ENCODE results near the gene UBE2F. TPM values are rescaled to one million over a fixed set of nuclear protein-coding genes. Genes with fewer than 3 reads are reported as not detected.
A peak's percentile ranks its signal among the peaks of the same experiment; 100 is the strongest.

UBE2F gene
- total and polyA plus RNA-seq, 2 of the 13 experiments (the other 11 are each of a cell fraction or from before 2014, with no cell fraction given), result 35.4 to 73.1 TPM

DNA sequence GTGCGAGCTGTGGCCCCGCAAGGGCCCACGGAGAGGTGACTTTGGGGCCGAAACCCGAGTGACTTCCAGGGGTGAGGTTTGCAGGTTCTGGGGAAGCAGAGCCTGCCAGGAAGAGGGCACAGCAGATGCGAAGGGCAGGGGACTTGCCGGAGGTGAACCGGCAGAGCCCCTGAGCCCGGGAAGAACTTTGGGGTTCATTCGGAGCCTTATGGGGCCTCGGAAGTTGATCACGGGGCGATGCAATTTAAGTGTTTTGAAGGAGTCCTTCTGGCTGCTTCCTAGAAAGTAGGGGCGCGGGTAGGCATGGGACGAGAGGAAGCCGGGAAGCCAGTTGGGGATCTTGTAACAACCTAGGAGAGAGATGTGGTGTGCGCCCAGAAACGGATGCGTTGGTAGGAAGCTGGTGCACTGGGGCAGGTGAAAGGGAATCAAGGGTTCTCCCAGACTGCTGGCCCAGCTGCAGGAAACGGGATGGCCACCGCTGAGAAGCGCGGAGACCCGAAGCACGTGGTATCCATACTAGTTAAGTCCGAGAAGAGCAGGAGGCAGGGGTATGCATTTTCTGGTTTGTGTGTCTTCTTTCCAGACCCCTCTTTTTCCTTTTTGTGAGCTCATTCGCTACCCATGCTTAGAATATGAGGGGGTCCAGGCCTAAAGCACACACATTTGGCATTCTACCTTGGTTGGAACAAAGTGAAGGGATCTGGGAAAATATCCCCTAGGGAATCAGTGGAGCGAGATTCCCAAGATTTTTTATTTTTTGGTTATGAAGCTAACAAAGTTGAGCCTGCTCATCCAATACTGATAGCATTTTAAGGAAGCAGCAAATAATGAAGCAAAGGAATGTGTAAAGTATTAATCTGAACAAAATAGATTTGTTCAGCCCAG, 94.7 kb downstream of the UBE2F start (continued):
- peak; percentile 6; the same call in 1 of the 2 replicates for TF ChIP-seq MXD4 (CRISPR knock-in tag; IDR thresholded peaks at IDR 0.05)
- TF ChIP-seq HNRNPL (IDR thresholded peaks at IDR 0.05; ENCODE audit: low read depth, low read length), result no peak
- TF ChIP-seq, protein P1, sequence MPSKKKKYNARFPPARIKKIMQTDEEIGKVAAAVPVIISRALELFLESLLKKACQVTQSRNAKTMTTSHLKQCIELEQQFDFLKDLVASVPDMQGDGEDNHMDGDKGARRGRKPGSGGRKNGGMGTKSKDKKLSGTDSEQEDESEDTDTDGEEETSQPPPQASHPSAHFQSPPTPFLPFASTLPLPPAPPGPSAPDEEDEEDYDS (CRISPR knock-in tag; IDR thresholded peaks at IDR 0.05), result 0 out of 2 replicates have a peak, but pooled peaks have one; percentile 22
- TF ChIP-seq, protein P2, sequence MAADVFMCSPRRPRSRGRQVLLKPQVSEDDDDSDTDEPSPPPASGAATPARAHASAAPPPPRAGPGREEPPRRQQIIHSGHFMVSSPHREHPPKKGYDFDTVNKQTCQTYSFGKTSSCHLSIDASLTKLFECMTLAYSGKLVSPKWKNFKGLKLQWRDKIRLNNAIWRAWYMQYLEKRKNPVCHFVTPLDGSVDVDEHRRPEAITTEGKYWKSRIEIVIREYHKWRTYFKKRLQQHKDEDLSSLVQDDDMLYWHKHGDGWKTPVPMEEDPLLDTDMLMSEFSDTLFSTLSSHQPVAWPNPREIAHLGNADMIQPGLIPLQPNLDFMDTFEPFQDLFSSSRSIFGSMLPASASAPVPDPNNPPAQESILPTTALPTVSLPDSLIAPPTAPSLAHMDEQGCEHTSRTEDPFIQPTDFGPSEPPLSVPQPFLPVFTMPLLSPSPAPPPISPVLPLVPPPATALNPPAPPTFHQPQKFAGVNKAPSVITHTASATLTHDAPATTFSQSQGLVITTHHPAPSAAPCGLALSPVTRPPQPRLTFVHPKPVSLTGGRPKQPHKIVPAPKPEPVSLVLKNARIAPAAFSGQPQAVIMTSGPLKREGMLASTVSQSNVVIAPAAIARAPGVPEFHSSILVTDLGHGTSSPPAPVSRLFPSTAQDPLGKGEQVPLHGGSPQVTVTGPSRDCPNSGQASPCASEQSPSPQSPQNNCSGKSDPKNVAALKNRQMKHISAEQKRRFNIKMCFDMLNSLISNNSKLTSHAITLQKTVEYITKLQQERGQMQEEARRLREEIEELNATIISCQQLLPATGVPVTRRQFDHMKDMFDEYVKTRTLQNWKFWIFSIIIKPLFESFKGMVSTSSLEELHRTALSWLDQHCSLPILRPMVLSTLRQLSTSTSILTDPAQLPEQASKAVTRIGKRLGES (CRISPR knock-in tag; IDR thresholded peaks at IDR 0.05; ENCODE audit: borderline replicate concordance), result 0 out of 2 replicates have a peak, but pooled peaks have one; percentile 12
- no peak for TF ChIP-seq GPN1 (CRISPR knock-in tag; IDR thresholded peaks at IDR 0.05; ENCODE audit: borderline replicate concordance)
- 0 out of 2 replicates have a peak, but pooled peaks have one; percentile 52 for TF ChIP-seq ZFP37 (CRISPR knock-in tag; IDR thresholded peaks at IDR 0.05; ENCODE audit: borderline replicate concordance)
- 0 out of 2 replicates have a peak, but pooled peaks have one; percentile 1 for TF ChIP-seq TBX2 (CRISPR knock-in tag; IDR thresholded peaks at IDR 0.05; ENCODE audit: borderline replicate concordance)
- TF ChIP-seq ZMYM2 (CRISPR knock-in tag; IDR thresholded peaks at IDR 0.05), result no peak
- peak; percentile 59; the same call in 1 of the 2 replicates for TF ChIP-seq ZNF761 (CRISPR knock-in tag; conservative IDR thresholded peaks at IDR 0.05)
- TF ChIP-seq, protein P3, sequence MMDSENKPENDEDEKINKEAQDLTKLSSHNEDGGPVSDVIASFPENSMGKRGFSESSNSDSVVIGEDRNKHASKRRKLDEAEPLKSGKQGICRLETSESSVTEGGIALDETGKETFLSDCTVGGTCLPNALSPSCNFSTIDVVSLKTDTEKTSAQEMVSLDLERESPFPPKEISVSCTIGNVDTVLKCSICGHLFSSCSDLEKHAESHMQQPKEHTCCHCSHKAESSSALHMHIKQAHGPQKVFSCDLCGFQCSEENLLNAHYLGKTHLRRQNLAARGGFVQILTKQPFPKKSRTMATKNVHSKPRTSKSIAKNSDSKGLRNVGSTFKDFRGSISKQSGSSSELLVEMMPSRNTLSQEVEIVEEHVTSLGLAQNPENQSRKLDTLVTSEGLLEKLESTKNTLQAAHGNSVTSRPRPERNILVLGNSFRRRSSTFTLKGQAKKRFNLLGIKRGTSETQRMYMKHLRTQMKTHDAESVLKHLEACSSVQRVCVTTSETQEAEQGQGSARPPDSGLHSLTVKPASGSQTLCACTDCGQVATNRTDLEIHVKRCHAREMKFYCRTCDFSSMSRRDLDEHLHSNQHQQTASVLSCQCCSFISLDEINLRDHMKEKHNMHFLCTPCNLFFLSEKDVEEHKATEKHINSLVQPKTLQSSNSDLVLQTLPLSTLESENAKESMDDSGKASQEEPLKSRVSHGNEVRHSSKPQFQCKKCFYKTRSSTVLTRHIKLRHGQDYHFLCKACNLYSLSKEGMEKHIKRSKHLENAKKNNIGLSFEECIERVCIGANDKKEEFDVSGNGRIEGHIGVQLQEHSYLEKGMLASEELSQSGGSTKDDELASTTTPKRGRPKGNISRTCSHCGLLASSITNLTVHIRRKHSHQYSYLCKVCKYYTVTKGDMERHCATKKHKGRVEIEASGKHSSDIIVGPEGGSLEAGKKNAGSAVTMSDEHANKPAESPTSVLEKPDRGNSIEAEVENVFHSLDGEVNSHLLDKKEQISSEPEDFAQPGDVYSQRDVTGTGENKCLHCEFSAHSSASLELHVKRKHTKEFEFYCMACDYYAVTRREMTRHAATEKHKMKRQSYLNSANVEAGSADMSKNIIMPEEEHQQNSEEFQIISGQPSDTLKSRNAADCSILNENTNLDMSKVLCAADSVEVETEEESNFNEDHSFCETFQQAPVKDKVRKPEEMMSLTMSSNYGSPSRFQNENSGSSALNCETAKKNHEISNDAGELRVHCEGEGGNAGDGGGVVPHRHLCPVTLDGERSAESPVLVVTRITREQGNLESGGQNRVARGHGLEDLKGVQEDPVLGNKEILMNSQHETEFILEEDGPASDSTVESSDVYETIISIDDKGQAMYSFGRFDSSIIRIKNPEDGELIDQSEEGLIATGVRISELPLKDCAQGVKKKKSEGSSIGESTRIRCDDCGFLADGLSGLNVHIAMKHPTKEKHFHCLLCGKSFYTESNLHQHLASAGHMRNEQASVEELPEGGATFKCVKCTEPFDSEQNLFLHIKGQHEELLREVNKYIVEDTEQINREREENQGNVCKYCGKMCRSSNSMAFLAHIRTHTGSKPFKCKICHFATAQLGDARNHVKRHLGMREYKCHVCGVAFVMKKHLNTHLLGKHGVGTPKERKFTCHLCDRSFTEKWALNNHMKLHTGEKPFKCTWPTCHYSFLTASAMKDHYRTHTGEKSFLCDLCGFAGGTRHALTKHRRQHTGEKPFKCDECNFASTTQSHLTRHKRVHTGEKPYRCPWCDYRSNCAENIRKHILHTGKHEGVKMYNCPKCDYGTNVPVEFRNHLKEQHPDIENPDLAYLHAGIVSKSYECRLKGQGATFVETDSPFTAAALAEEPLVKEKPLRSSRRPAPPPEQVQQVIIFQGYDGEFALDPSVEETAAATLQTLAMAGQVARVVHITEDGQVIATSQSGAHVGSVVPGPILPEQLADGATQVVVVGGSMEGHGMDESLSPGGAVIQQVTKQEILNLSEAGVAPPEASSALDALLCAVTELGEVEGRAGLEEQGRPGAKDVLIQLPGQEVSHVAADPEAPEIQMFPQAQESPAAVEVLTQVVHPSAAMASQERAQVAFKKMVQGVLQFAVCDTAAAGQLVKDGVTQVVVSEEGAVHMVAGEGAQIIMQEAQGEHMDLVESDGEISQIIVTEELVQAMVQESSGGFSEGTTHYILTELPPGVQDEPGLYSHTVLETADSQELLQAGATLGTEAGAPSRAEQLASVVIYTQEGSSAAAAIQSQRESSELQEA (CRISPR knock-in tag; IDR thresholded peaks at IDR 0.05; ENCODE audit: not compliant biosample characterization), result peak; percentile 3
- no peak for TF ChIP-seq POLR2G (IDR thresholded peaks at IDR 0.05; ENCODE audit: low read depth, low read length)
- no peak for TF ChIP-seq GATAD2A (CRISPR knock-in tag; IDR thresholded peaks at IDR 0.05)
- TF ChIP-seq, protein P4, sequence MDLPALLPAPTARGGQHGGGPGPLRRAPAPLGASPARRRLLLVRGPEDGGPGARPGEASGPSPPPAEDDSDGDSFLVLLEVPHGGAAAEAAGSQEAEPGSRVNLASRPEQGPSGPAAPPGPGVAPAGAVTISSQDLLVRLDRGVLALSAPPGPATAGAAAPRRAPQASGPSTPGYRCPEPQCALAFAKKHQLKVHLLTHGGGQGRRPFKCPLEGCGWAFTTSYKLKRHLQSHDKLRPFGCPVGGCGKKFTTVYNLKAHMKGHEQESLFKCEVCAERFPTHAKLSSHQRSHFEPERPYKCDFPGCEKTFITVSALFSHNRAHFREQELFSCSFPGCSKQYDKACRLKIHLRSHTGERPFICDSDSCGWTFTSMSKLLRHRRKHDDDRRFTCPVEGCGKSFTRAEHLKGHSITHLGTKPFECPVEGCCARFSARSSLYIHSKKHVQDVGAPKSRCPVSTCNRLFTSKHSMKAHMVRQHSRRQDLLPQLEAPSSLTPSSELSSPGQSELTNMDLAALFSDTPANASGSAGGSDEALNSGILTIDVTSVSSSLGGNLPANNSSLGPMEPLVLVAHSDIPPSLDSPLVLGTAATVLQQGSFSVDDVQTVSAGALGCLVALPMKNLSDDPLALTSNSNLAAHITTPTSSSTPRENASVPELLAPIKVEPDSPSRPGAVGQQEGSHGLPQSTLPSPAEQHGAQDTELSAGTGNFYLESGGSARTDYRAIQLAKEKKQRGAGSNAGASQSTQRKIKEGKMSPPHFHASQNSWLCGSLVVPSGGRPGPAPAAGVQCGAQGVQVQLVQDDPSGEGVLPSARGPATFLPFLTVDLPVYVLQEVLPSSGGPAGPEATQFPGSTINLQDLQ (CRISPR knock-in tag; IDR thresholded peaks at IDR 0.05), result no peak
